NCI-H146 (cell line): ENCODE data around the gene SLFN12L.
"Not testable (repeated sequence)": the region's sequence is repeated elsewhere in the genome, so short reads cannot be mapped to it uniquely, and the experiment has no call there.

ENCODE experiments used
- DNase-seq: peaks from one replicate; lab custom pipeline; 2025; lab: John Stamatoyannopoulos, UW

The SLFN12L gene

DNA sequence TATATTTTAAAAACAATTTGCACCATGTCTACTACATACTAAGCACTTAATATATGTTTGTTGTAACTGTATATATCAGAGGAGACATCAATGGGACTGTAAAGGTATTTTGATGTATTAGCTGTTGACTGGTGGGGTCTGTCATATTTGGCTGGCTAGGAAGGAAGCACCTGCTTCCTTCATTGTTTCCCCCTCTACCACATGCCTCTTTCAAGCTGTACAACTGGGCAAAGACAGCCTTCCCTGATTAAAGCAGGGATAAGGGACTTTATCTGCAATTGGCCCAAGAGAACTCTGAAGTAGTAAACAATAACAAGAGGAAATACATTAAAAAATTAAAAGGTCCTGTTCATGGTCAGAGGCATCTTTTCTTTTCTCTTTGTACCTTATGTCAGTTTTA, 5.5 kb upstream of the SLFN12L start:
- DNase-seq = no peak

DNA sequence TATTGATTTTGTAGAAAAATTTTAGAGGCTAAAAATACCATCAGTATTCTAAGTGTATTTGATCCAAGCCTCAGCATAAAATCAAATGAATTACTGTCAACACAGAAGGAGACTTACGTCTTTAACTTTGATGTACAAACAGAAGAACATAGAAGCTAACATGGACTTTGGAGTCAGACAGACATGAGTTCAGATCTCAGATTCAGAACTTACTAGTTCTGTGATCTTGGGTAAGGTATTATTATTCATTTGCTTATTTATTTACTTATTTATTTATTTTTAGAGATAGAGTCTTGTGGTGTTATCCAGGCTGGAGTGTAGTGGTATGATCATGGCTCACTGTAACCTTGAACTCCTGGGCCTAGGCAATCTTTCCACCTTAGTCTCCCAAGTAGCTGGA, 4.0 kb upstream of the SLFN12L start:
- no peak for DNase-seq

DNA sequence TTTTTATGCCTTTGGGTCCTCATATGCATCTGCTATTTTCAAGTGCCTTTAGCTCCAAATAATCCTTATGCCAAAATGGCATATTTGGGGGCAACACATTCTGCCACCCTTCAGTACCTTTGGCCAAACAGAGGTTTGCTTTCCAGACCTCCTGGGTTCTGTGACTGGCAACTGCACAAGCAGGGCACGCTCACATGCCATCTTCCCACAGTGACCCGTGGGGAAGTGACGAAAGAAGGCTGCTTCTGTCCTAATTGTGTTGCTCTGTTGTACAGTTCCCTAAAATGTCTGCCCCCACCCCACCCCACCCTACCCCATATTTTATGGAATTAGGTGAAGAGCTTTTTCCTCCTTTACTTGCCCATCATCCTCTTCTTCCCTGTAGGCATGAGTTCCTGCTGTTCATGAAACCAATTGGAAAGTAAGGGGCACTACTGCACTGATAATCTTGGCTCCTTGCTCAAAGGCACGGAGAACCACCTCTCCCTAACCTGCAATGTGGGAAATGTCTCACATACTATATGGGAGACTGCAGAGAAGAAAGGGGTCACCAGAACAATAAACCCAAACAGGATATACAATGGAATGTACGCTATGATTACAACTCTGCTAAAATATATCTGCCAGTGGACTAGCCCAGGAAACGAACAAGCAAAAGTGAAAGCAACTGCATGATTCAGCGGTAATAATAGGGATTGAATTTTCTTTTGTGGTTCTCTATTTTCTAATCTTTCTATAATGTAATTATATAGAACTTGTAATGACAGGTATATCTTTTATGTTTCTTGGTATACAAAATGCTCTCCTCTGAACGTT, 3.3 kb upstream of the SLFN12L start:
- no peak for DNase-seq

DNA sequence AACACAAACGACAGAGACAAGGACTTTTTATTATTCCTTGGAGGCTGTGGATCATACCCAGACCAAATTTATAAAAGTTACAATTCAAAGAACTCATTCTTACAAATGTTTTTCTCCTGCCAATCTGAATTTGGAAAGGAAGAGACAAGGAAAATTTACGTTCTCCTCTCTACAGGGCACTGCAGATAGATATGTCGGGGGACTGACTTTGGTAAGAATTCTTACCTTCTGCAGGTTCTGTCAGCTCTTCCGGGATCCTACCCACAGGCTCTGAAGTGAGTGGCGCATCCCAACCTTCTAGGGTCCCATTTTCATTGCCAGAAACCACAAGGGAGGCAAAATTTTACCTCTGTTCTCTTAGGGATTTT, 2.2 kb upstream of the SLFN12L start:
- DNase-seq = no peak

DNA sequence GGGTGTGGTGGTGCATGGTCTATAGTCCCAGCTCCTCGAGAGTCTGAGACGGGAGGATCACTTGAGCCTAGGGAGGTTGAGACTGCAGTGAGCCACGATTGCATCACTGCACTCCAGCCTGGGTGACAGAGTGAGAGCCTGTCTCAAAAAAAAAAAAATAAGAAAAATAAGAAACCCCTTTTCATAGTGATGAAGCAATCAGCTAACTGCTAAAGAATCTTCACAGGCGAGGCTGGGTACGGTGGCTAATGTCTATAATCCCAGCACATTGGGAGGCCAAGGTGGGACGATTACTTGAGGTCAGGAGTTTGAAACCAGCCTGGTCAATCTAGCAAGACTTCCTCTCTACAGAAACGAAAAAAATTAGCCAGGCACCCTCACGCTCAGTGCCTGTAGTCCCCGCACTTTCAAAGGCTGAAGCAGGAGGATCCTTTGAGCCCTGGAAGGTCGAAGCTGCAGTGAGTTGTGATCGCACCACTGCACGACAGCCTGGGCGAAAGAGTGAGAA, 760 bp downstream of the SLFN12L start:
- no peak for DNase-seq

DNA sequence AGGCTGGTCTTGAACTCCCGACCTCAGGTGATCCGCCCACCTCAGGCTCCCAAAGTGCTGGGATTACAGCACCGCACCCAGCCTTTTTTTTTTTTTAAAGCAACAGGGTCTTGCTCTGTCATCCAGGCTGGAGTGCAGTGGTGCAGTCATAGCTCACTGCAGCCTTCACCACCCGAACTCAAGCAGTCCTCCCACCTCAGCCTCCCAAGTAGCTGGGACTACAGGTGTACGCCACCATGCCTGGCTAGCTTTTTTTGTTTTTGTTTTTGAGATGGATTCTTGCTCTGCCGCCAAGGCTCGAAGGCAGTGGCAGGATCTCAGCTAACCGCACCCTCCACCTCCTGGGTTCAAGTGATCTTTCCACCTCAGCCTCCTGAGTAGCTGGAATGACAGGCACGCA, 2.1 kb downstream of the SLFN12L start:
- not testable (repeated sequence) for DNase-seq

DNA sequence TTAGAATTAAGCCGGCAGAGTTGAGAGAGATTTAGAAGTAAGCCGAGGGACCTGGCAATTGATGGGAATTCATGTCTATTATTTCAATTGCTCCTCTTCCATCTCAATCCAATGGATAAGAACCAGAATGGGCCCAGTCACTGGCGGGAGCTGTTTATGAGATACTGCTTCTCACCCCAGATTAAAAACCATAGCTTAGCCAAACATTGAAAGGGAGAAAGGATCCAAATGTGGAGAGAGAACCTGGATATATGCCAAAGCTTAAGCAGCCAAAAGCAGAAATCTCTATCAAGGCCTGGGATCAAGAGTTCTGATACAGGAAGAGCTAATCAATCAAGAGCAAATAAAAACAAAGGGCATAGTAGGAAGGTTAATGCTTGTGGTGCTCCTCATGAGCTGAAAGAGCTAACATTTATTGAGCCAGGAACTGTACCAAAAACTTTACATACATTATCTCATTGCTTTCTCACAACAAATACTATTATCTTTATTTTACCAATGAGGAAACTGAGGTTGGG, 2.8 kb downstream of the SLFN12L start:
- DNase-seq = no peak

DNA sequence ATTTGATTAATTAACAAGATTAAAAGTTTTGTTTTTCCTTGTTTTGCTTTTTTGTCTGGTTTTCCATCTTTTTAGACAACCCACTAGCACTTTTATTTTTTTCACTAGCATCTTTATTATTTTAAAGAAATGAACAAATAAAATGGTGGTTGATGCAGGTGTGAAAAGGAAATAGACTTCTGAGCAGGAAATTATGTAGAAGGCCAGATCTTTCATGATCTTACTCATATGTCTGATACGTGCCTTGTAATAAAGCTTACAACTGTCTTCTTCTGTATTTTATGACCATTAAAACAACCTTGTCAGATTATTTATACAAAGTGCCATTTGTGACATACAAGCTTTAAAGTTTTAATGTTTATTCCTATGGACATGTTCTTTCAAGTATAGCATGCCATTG, 6.3 kb downstream of the SLFN12L start:
- no peak for DNase-seq

DNA sequence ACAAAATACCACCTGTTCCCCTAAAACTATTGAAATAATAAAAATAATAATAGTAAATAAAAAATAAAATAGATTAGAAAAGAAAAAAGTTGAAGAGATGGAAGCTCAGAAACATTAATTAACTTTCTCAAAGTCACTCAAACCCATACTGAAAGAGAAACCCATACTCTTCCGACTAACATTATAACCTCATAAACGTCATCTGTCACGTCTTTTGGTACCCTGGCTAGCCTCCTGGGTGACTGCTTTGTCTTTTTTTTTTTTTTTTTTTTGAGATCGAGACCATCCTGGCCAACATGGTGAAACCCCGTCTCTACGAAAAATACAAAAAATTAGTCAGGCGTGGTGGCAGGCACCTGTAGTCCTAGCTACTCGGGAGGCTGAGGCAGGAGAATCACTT, 7.6 kb downstream of the SLFN12L start:
- DNase-seq = no peak

DNA sequence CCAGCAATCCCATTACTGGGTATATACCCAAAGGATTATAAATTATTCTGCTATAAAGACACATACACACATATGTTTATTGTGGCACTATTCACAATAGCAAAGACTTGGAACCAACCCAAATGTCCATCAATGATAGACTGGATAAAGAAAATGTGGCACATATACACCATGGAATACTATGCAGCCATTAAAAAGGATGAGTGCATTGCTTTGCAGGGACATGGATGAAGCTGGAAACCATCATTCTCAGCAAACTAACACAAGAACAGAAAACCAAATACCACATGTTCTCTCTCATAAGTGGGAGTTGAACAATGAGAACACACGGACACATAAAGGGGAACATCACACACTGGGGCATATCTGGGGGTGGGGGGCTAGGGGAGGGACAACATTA, 8.2 kb downstream of the SLFN12L start:
- DNase-seq = not testable (repeated sequence)

DNA sequence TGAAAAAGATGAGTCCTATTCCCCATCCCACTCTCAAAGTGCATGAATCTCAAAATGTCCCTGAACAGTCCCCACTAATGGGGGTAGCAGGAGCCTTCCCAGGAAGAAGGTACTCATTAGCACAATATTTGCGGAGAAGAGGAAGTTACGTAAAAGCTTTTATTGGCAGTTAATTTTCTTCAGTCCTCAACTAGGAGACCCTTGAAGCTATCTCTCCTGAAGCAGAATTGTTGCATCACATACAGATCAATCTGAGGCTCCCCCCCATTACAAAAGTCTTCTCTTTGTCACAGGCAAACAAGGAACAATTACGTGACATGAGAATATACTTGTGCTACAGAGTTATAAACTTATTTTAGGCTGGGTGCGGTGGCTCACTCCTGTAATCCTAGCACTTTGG, 14.2 kb downstream of the SLFN12L start:
- DNase-seq = no peak

DNA sequence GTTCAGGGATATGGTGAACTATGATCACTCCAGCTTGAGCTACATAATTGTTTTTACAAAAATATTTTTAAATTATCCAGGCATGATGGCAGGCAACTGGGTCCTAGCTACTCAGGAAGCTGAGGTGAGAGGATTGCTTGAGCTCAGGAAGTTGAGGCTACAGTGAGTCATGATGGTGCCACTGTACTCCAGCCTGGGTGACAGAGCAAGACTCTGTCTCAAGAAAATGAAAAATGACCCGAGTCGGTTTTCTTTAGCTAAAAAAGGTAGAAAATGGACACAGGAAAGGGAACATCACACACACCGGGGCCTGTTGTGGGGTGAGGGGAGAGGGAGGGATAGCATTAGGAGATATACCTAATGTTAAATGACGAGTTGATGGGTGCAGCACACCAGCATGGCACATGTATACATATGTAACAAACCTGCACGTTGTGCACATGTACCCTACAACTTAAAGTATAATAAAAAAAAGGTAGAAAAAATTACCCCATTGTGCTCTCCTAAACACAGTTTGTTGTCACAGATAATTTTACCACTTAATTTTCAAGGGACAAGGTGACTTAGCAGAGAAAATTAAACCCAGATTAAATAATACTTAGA, 15.7 kb downstream of the SLFN12L start:
- DNase-seq = not testable (repeated sequence)

DNA sequence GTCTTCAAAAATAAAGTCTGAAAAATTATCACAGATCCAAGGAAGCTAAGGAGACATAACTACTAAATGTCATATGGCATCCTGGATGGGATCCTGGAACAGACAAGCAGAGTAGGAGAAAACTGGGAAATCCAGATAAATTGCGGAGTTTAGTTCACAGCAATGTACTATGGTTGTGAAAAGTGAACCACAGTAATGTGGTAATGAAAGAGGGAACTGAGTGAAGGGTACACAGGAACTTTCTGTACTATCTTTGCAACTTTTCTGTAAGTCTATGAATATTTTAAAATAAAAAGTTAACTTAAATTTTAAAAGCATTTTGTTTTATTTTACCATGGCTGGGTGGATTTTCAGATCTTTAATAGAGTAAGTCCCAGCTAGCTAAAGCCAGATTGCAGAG, 16.3 kb downstream of the SLFN12L start:
- DNase-seq = no peak

DNA sequence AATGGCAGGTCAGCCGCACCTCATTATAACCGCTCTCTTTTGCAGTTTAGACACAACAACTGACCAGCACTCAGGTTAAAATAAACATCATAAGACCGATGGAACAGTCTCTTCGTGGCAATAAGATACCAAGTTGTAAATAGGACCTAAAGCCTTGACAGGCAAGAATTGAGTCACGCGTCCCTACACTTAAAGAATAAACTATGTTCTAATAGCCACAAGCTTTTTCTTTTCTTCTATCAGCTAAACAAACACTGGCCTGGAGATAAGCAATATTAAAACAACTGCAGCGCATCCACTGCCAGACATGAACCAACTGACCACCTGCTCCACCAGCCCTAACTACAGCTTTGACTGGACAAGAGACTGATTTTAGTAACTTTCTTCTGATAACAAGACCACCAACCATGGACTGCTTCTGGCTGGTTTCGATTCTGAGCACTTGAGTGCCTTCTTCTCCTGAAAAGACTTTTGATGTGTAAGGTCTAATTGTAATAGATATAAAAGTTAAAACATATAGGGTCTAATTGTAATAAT, 17.5 kb downstream of the SLFN12L start:
- DNase-seq = no peak

DNA sequence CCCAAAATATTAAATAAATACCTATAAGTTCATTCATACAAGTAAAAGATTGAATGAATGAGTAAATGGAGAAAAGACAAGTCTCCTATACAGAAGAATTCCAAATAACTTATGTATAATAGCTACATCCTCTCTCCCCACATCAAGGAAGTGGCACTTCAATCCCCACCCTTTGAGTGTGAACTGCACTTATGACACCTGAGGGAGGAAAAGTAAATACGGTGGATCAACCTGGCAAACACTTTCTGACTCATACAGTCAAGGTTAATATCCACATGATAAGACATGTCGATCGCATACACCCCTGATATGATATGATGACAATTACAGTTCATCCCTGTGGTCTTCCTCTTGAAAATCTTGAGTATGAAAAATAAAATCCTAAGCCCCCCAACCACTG, 18.0 kb downstream of the SLFN12L start:
- DNase-seq = no peak

DNA sequence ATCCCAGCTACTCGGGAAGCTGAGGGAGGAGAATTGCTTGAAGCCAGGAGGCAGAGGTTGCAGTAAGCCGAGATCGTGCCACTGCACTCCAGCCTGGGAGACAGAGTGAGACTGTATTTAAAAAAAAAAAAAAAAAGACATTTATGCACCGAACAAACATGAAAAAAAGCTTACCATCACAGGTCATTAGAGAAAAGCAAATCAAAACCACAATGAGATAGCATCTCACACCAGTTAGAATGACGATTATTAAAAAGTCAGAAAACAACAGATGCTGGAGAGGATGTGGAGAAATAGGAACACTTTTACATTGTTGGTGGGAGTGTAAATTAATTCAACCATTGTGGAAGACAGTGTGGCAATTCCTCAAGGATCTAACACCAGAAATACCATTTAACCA, 19.0 kb downstream of the SLFN12L start:
- DNase-seq = not testable (repeated sequence)

DNA sequence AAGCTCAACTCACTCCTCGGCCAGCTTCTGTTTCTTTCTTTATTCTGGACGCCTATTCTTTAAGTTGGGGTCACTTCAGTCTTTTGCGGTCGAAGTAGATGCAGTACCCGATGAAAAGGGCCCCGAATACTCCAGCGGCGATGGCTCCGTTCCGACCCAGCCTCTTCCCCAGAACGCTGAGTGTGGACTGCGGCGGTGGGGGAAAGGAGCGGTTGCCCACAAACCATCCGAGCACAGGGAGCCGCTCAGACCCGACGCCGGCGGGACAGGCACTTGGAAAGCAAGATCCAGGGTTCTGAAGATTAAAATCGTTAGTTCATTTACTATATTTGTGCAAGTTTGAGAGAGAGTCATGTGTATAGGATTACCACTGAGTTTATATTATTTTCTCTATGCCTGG, 22.5 kb downstream of the SLFN12L start:
- DNase-seq = no peak

DNA sequence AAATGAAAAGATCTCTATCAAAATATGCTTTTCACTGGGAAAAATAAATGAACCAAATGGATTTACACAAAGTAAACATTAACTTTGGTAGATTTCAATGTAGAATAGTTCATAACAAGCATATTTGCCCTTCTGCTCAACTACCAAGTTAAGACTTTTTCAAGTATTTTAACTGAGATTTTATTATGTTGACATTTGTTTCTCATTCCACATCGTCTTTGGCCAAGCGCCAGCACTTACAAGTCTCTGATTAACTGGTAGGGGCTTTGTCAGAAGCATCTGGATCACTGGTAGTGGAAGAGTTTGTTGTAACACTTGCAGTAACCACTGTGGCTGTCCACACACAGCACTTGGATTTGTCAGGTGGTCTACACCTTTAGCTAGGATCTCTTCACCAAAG, 22.9 kb downstream of the SLFN12L start:
- DNase-seq = no peak

DNA sequence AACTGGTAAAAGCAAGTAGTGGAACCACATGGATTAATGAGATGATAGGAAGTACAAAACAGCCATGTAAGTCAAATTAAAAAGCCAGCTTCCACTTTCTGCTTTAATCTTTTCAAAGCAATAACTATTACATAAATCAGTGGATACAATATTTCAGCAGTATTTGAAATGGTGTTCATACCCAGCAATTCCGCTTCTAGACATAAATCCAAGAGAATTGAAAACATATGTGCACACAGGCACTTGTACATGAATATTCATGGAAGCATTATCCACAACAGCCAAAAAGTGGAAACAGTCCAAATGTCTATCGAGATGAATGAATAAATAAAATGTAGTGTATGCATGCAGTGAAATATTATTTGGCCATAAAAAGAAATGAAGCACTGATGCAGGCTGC, 27.4 kb downstream of the SLFN12L start:
- DNase-seq = no peak

DNA sequence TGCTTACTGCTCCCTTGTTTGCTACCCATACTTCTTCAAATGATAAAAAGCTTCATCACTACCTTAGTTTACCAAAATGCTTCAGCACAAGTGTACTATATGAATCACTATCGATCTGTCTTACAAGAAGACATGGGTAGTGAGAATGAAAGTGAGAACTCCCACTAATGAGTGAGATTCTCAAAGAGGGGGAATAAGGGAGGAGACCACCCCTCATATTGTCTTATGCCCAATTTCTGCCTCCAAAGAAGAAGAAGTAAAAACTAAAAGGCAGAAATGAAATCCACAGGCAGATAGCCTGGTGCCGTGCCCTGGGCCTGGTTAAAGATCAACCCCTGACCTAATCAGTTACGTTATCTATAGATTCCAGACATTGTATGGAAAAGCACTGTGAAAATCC, 29.8 kb downstream of the SLFN12L start:
- DNase-seq = not testable (repeated sequence)

DNA sequence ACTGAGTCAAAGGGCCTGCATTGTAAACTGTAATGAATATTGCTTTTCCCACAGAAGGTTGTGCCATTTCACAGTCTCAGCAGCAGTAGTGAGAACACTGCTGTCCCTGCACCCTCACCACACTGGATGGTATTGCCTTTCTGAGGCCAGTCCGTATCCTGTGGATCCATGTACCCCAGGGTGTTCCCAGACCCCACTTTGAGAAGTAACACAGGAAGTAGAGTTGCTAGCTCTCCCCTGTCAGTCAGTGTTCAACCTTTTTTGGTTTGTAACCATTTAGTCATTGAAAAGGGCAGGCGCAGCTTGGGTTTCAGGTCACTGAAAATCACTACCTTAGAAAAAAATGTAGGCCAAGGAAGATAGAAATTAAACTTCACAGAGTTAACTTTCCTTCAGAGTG, 37.9 kb downstream of the SLFN12L start:
- DNase-seq = no peak

DNA sequence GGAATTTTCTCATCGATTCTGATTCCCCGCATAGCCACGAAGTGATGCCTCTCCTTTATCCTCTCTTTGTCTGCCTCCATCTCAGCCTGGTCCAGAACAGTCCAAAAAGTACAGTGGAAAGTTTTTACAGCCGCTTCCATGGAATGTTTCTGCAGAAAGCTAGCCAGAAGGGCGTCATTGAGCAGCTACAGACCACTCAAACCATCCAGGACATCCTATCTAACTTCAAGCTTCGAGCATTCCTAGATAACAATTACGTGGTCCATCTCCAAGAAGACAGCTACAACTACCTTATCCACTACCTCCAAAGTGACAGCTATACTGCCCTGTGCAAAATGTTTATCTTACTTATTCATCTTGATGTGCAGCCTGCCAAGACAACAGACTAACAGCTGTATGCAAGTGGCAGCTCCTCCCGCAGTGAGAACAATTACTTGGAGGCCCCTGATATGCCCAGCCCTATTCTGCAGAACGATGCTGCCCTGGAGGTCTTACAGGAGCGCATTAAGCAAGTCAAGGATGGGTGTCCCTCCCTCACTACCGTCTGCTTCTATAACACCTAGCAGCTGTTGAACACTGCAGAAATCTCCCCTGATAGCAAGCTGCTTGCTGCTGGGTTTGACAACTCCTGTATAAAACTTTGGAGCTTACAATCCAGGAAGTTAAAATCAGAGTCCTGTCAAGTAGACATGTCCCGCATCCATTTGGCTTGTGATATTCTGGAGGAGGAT, 38.9 kb downstream of the SLFN12L start:
- DNase-seq = no peak
